Duodenal mucosa (tissue), 2 donors: ENCODE measurements around the gene SERGEF.

Experiments
- H3K27ac ChIP-seq: one replicate; pipeline ENCODE4 v1.7.0; 2013; ENCODE audit warnings: low read depth, low read length
- H3K27me3 ChIP-seq, 2 donors: one replicate each; pipeline ENCODE4 v1.7.0; 2013; ENCODE audit warnings: low read length in 2 of 2, control low read depth in 1 of 2; ENCODE audit not compliant: insufficient read depth in 2 of 2, control insufficient read depth in 1 of 2
- H3K36me3 ChIP-seq, 2 donors: one replicate each; pipeline ENCODE4 v1.7.0; 2013; ENCODE audit warnings: low read length in 2 of 2, control low read depth in 1 of 2; ENCODE audit not compliant: insufficient read depth in 2 of 2, control insufficient read depth in 1 of 2
- H3K4me1 ChIP-seq, 2 donors: one replicate each; pipeline ENCODE4 v1.7.0; 2013; ENCODE audit warnings: low read length in 2 of 2, control low read depth in 1 of 2; ENCODE audit not compliant: insufficient read depth in 2 of 2, control insufficient read depth in 1 of 2
- H3K4me3 ChIP-seq, 2 donors: one replicate each; pipeline ENCODE4 v1.7.0; 2013; ENCODE audit warnings: low read length in 2 of 2, low read depth in 1 of 2
- H3K9ac ChIP-seq, 2 donors: one replicate each; pipeline ENCODE4 v1.7.0; 2013; ENCODE audit warnings: low read length in 2 of 2, low read depth in 1 of 2
- H3K9me3 ChIP-seq, 2 donors: one replicate each; pipeline ENCODE4 v1.7.0; 2013; ENCODE audit warnings: low read length in 2 of 2, control low read depth in 1 of 2; ENCODE audit not compliant: control insufficient read depth in 1 of 2

SERGEF gene

GRCh38 chr11:17786824-17787525, 225.9 kb downstream of the SERGEF start:
- Histone ChIP-seq H3K27me3 (no peaks in the 10 kb centered on the region), H3K4me1 (no peaks in the 10 kb centered on the region), H3K9ac (no peak overlapping the region), H3K36me3 (no peaks in the 10 kb centered on the region), H3K4me3 (no peak overlapping the region), H3K27ac (no peak overlapping the region), H3K9me3 (no peaks in the 10 kb centered on the region)

DNA sequence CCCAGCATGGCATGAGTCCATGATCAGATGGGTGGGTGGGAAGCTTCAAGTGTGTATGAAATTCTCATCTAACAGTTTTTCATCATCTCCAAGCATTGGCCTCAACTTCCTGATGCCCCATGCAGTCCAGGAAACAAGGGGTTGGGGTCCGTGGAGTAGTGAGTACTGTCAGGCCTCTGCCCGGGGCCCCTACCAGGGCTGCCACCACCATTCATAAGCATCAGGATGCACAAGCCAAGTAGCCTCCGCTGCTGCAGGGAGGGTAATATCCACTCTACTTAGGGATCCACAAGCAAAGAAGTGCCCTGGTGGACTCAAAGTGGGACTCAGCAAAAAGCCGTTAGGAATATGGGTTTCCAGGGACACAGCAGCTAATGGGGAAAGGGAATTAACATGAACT, 229.0 kb downstream of the SERGEF start:
- Histone ChIP-seq H3K9ac (no peak overlapping the region), H3K36me3 (no peaks in the 10 kb centered on the region), H3K9me3 (no peaks in the 10 kb centered on the region), H3K4me3 (no peak overlapping the region), H3K27ac (no peak overlapping the region), H3K4me1 (no peaks in the 10 kb centered on the region), H3K27me3 (no peaks in the 10 kb centered on the region)

GRCh38 chr11:17782603-17783337, 230.1 kb downstream of the SERGEF start:
- Histone ChIP-seq H3K4me3 (no peak overlapping the region), H3K27me3 (no peaks in the 10 kb centered on the region), H3K27ac (no peak overlapping the region), H3K36me3 (no peaks in the 10 kb centered on the region), H3K9ac (no peak overlapping the region), H3K9me3 (no peaks in the 10 kb centered on the region), H3K4me1 (no peaks in the 10 kb centered on the region)

DNA sequence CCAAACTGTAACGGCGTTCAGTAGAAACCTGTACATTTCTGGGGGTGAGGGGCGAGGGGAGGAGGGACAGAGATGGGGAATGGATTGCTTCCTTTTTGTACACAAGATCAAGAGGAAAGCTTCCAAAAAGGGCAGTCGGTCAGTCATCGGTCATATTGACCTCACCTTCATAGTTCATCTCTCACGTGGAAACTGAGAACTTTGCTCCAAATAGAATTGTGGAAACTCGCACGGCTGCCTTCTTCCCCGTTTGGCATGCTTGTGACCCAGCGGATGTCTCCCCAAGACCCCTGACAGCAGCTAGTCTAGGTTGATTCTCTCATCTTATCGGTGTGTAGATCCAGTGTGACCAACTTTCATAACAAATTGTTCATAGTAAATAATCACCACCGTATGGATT, 230.7 kb downstream of the SERGEF start:
- Histone ChIP-seq H3K4me1 (no peaks in the 10 kb centered on the region), H3K27ac (no peak overlapping the region), H3K36me3 (no peaks in the 10 kb centered on the region), H3K4me3 (no peak overlapping the region), H3K9ac (no peak overlapping the region), H3K27me3 (no peaks in the 10 kb centered on the region), H3K9me3 (no peaks in the 10 kb centered on the region)

GRCh38 chr11:17781626-17782025, 231.2 kb downstream of the SERGEF start:
- Histone ChIP-seq H3K9ac (no peak overlapping the region), H3K27me3 (no peaks in the 10 kb centered on the region), H3K4me3 (no peak overlapping the region), H3K36me3 (no peaks in the 10 kb centered on the region), H3K9me3 (no peaks in the 10 kb centered on the region), H3K4me1 (no peaks in the 10 kb centered on the region), H3K27ac (no peak overlapping the region)

- Histone ChIP-seq H3K9me3 (no peaks in the 10 kb centered on the region), H3K4me3 (no peak overlapping the region), H3K36me3 (no peaks in the 10 kb centered on the region), H3K9ac (no peak overlapping the region), H3K27me3 (no peaks in the 10 kb centered on the region), H3K27ac (no peak overlapping the region), H3K4me1 (no peaks in the 10 kb centered on the region)
Observed at GRCh38 chr11:17781221-17781620, 231.6 kb downstream of the SERGEF start.

- Histone ChIP-seq H3K36me3 (no peaks in the 10 kb centered on the region), H3K4me3 (no peak overlapping the region), H3K9ac (no peak overlapping the region), H3K27me3 (no peaks in the 10 kb centered on the region), H3K4me1 (no peaks in the 10 kb centered on the region), H3K9me3 (no peaks in the 10 kb centered on the region), H3K27ac (no peak overlapping the region)
Observed at GRCh38 chr11:17780668-17781067, 232.2 kb downstream of the SERGEF start.

GRCh38 chr11:17779861-17780594, 232.8 kb downstream of the SERGEF start:
- Histone ChIP-seq H3K36me3 (no peaks in the 10 kb centered on the region), H3K4me1 (no peaks in the 10 kb centered on the region), H3K27ac (no peak overlapping the region), H3K27me3 (no peaks in the 10 kb centered on the region), H3K9ac (no peak overlapping the region), H3K9me3 (no peaks in the 10 kb centered on the region), H3K4me3 (no peak overlapping the region)

DNA sequence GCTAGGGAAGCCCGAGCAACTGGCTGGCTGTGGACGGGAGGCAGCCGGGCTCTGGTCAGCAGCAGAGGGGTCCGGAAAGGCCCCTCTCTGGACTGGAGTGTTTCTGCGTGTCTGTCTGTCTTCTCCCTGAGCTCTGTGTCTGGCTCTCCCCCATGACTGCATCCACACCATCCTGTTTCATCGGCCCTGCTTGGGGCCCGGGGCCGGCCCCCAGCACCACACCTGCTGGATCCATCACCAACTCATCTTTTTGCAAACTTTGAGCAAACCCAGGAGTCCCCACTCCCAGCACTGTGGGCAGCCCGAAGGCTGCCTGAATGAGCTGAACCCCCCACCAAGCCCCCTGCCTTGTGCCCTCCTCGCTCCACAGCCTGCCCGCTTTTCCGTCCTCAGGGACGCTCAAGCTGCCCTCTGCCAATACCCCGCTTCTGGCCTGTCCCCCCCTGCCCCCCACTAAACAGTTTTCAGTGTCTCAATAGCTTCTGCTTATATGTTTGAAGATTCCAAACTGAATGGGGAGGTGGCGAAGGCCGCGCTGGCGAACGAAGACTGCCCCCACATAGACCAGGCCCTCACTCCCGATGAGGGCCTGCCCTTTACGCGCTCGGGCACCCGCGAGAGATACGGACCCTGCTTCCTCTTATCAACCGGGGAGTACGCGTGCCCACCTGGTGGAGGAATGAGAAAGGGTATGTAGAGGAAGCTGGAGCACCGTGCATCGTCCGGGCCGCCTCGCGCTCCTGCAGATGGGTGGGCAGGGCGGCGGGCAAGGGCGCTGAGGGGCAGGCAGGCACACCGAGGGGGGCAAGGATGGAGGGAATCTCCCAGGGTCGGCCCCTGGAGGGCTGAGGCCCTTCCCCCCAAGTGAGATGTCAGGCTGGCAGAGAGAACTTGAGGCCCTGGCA, 233.6 kb downstream of the SERGEF start:
- H3K4me3 ChIP-seq: no peak overlapping the region
- no peak overlapping the region for H3K27ac ChIP-seq
- H3K4me1 ChIP-seq: no peaks in the 10 kb centered on the region
- H3K9ac ChIP-seq: no peak overlapping the region
- no peaks in the 10 kb centered on the region for H3K36me3 ChIP-seq
- H3K27me3 ChIP-seq: no peaks in the 10 kb centered on the region
- H3K9me3 ChIP-seq: no peaks in the 10 kb centered on the region
